Measurements from ENCODE around the gene LRRN3.

DNA sequence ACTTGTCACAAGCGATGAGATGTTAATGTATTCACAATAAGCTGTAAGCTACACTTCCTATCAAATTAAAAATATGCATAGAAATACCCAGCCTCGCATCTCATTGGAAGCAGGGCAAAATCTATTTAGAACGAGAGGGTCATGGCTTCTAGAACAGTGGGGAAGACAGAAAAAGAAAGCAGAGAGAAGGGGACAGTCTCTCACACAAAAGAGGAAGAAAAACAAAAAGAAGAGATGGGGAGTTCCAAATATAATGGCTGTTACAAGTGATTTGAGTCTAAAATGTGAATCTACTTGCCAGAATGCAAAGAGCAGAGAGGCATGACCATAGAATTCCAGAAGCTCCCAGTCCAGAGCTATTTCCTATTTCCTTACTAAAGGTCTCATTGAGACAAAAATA is 13.8 kb downstream of the LRRN3 start:
- TF ChIP-seq POLR2A (IDR thresholded peaks at IDR 0.05), result no peak
- TF ChIP-seq, protein P1, sequence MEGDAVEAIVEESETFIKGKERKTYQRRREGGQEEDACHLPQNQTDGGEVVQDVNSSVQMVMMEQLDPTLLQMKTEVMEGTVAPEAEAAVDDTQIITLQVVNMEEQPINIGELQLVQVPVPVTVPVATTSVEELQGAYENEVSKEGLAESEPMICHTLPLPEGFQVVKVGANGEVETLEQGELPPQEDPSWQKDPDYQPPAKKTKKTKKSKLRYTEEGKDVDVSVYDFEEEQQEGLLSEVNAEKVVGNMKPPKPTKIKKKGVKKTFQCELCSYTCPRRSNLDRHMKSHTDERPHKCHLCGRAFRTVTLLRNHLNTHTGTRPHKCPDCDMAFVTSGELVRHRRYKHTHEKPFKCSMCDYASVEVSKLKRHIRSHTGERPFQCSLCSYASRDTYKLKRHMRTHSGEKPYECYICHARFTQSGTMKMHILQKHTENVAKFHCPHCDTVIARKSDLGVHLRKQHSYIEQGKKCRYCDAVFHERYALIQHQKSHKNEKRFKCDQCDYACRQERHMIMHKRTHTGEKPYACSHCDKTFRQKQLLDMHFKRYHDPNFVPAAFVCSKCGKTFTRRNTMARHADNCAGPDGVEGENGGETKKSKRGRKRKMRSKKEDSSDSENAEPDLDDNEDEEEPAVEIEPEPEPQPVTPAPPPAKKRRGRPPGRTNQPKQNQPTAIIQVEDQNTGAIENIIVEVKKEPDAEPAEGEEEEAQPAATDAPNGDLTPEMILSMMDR (IDR thresholded peaks at IDR 0.05), result no peak

Data from vagina (tissue), 2 donors.